ENCODE results near the gene XRN2. TPM values are rescaled to one million over a fixed set of nuclear protein-coding genes. Genes with fewer than 3 reads are reported as not detected.

The XRN2 gene
- total and polyA plus RNA-seq, 12 donors = 12.9 to 89.6 (median 65.5) TPM

- Histone ChIP-seq H3K4me3 (no peak overlapping the region), H3K36me3 (replicated peaks in 1 of 2) (peaks cover 0 to 54% of the 10 kb centered on the region in 2 donors), H3K27ac (no peak overlapping the region), H3K9me3 (replicated peaks in 1 of 3) (no peaks in the 10 kb centered on the region), H3K4me1 (replicated peaks in 1 of 2) (peaks cover 0 to 17% of the 10 kb centered on the region in 2 donors), H3K27me3 (no peaks in the 10 kb centered on the region)
- no peak for TF ChIP-seq CTCF (IDR thresholded peaks at IDR 0.05)
- no peak for TF ChIP-seq POLR2A (IDR thresholded peaks at IDR 0.05)
- intact Hi-C loops (cut with DNase I) = no loop called here
- DNase-seq = no peak
Observed at GRCh38 chr20:21356386-21356785, 53.3 kb downstream of the XRN2 start.

- Histone ChIP-seq H3K36me3 (replicated peaks in 1 of 2) (peaks cover 0 to 54% of the 10 kb centered on the region in 2 donors), H3K27me3 (no peaks in the 10 kb centered on the region), H3K9me3 (replicated peaks in 1 of 3) (no peaks in the 10 kb centered on the region), H3K4me3 (no peak overlapping the region), H3K27ac (no peak overlapping the region), H3K4me1 (replicated peaks in 1 of 2) (peaks cover 0 to 17% of the 10 kb centered on the region in 2 donors)
- intact Hi-C loops (cut with DNase I) = no loop called here
- DNase-seq = no peak
- TF ChIP-seq CTCF (IDR thresholded peaks at IDR 0.05) (no peak), POLR2A (IDR thresholded peaks at IDR 0.05) (no peak)
- 76 to 93% (median 86%) methylated on average over 1 of the region's 1 CpG for WGBS, 4 donors
Observed at GRCh38 chr20:21357844-21358243, 54.7 kb downstream of the XRN2 start.

- H3K4me1 ChIP-seq (replicated peaks in 1 of 2) = peaks cover 0 to 13% of the 10 kb centered on the region in 2 donors
- DNase-seq = no peak
- no peaks in the 10 kb centered on the region for H3K9me3 ChIP-seq (replicated peaks in 1 of 3)
- no peak overlapping the region for H3K27ac ChIP-seq
- H3K36me3 ChIP-seq (replicated peaks in 1 of 2) = peaks cover 0 to 54% of the 10 kb centered on the region in 2 donors
- H3K27me3 ChIP-seq = no peaks in the 10 kb centered on the region
- TF ChIP-seq POLR2A (IDR thresholded peaks at IDR 0.05) = no peak
- no peak for TF ChIP-seq CTCF (IDR thresholded peaks at IDR 0.05)
- H3K4me3 ChIP-seq = no peak overlapping the region
- WGBS, 4 donors = 92 to 97% (median 96%) methylated on average over 5 of the region's 5 CpGs
- intact Hi-C loops (cut with DNase I) = no loop called here
Observed at GRCh38 chr20:21358737-21359136, 55.6 kb downstream of the XRN2 start.

GRCh38 chr20:21360705-21361104 lies 57.6 kb downstream of the XRN2 start:
- H3K4me1 ChIP-seq (replicated peaks in 1 of 2) = peaks cover 0 to 13% of the 10 kb centered on the region in 2 donors
- no peaks in the 10 kb centered on the region for H3K9me3 ChIP-seq (replicated peaks in 1 of 3)
- H3K27ac ChIP-seq = no peak overlapping the region
- no peak overlapping the region for H3K4me3 ChIP-seq
- no peak for DNase-seq
- no peaks in the 10 kb centered on the region for H3K27me3 ChIP-seq
- intact Hi-C loops (cut with DNase I) = no loop called here
- TF ChIP-seq POLR2A (IDR thresholded peaks at IDR 0.05) = no peak
- no peak for TF ChIP-seq CTCF (IDR thresholded peaks at IDR 0.05)
- WGBS, 4 donors = 79 to 89% (median 80%) methylated on average over 1 of the region's 1 CpG
- peaks cover 0 to 50% of the 10 kb centered on the region in 2 donors for H3K36me3 ChIP-seq (replicated peaks in 1 of 2)

All from adrenal gland (tissue), 12 donors.